H1 (cell line): ENCODE results near the gene UNC93A. TPM values are rescaled to one million over a fixed set of nuclear protein-coding genes. Genes with fewer than 3 reads are reported as not detected.

Source experiments
- CBX5 ChIP-seq: fragments of 300-800, 300-1000 bp; sonication (generic); IDR thresholded peaks from 2 replicates; pipeline ENCODE4 v1.7.1; 2016; ENCODE audit warnings: antibody characterized with exemption, low read length, low read depth
- CEBPB ChIP-seq: IDR thresholded peaks from 2 replicates; pipeline ENCODE4 v1.6.1; 2012; ENCODE audit warnings: low read depth, low read length
- E2F6 ChIP-seq: IDR thresholded peaks from 2 replicates; pipeline ENCODE4 v1.6.1; 2012; ENCODE audit warnings: inconsistent platforms
- EZH2 ChIP-seq: fragments of 200-600 bp; sonication (generic); IDR thresholded peaks from 2 replicates; pipeline ENCODE4 v1.7.1; 2012; ENCODE audit warnings: low read depth, mild to moderate bottlenecking, moderate library complexity, low read length, inconsistent platforms; ENCODE audit not compliant: severe bottlenecking
- NANOG ChIP-seq: IDR thresholded peaks from 2 replicates; pipeline ENCODE4 v1.6.1; 2011; ENCODE audit warnings: low read length, low read depth, mild to moderate bottlenecking, inconsistent platforms; ENCODE audit not compliant: insufficient read depth, poor library complexity, severe bottlenecking
- RXRA ChIP-seq: IDR thresholded peaks from 2 replicates; pipeline ENCODE4 v1.6.1; 2011; ENCODE audit warnings: low read depth, mild to moderate bottlenecking, low read length, moderate library complexity; ENCODE audit not compliant: insufficient read depth
- TAF7 ChIP-seq: optimal IDR thresholded peaks from 2 replicates; pipeline ENCODE3; 2011; ENCODE audit warnings: low read depth, mild to moderate bottlenecking, inconsistent platforms, low read length, moderate library complexity, borderline replicate concordance
- polyA plus RNA-seq, 7 experiments: library from polyadenylated mRNA; depleted of rRNA in 3 of 7; stranded (reverse) in 5 of 7; unstranded in 2 of 7; fragments of >200 nt in 5 of 7; fragments of 200-250 nt in 2 of 7; gene quantifications; 1 replicate in 5 of 7; 2 replicates in 1 of 7; 4 replicates in 1 of 7; pipeline versions ENCODE4 v1.2.1 to v1.2.3, GENCODE V29; 2011 to 2013; ENCODE audit warnings: missing spikeins in 2 of 7, mixed read lengths in 2 of 7
- total RNA-seq: library from RNA; stranded (reverse); fragmentation: NEBNext Ultra II Directional; extraction: Animal tissue kit (Norgen Biotek cat#: 25700); gene quantifications from 2 replicates; pipeline ENCODE4 v1.2.1, GENCODE V29; 2021

The UNC93A gene
- total and polyA plus RNA-seq, 2 of the 8 experiments (the other 6 are each of a cell fraction or from before 2014, with no cell fraction given) = 0.39 TPM; not detected in 1

DNA sequence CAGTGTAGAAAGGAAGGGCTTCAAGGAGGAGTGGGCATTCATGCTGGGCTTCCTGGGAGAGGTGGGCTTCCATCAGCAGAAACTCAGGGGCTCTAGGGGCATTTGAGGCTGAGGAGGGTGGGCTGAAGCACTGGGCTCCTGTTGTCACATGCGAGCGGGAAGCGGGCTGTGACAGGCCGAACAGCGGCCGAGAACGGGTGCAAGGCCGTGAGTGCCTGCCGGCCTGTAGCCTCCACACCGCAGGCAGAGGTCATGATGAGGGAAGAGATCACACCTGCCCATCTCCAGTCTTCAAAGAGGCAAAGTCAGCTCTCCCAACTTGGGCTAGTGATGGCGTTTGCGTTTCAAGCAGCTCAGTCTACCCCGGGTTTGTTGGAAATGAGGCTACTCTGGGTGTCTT lies 34.7 kb downstream of the UNC93A start (continued):
- TF ChIP-seq E2F6 (no peak), CBX5 (no peak), NANOG (no peak), RXRA (no peak), EZH2 (no peak), CEBPB (no peak), TAF7 (no peak)
